Activated B cell treated with CpG ODN at 0.5 μM for 24 hours (primary cell): ENCODE data around the gene ZNF329. TPM values are rescaled to one million over a fixed set of nuclear protein-coding genes. Genes with fewer than 3 reads are reported as not detected.

Experiments
- total RNA-seq: library from RNA; stranded (reverse); gene quantifications from 2 replicates; pipeline ENCODE4 v1.2.3, GENCODE V29; 2022

The ZNF329 gene
- total RNA-seq, 1 donor from 2014 or later, result 10.8 TPM

Other genes with a start within 250 kb of the ZNF329 start
- 27.2 and 29.0 TPM in 2 replicates for gene ZNF417, start 234.2 kb downstream of the ZNF329 start, total RNA-seq
- gene ZNF418, start 215.4 kb downstream of the ZNF329 start, total RNA-seq, result 21.3 and 26.5 TPM in 2 replicates
- gene ZNF256, start 203.1 kb downstream of the ZNF329 start, total RNA-seq, result 16.6 and 20.2 TPM in 2 replicates
- gene C19orf18, start 176.3 kb downstream of the ZNF329 start, total RNA-seq, result 0.81 and 1.1 TPM in 2 replicates
- gene ZNF606, start 148.0 kb downstream of the ZNF329 start, total RNA-seq, result 27.8 and 32.9 TPM in 2 replicates
- not detected in 2 replicates for gene ZSCAN1, start 116.8 kb downstream of the ZNF329 start, total RNA-seq
- 5.8 and 7.5 TPM in 2 replicates for gene ZNF135, start 91.5 kb downstream of the ZNF329 start, total RNA-seq
- gene ZSCAN18, start 52.6 kb downstream of the ZNF329 start, total RNA-seq, result 40.8 and 49.8 TPM in 2 replicates
- gene ZNF274, start 32.3 kb upstream of the ZNF329 start, total RNA-seq, result 47.2 and 50.3 TPM in 2 replicates
- gene ZNF544, start 78.1 kb upstream of the ZNF329 start, total RNA-seq, result 45.2 and 61.7 TPM in 2 replicates
- gene ZNF8, start 128.2 kb upstream of the ZNF329 start, total RNA-seq, result 4.7 and 5.3 TPM in 2 replicates
- gene ERVK3-1, start 154.6 kb upstream of the ZNF329 start, total RNA-seq, result 61.4 and 74.3 TPM in 2 replicates
- 4.7 and 4.8 TPM in 2 replicates for gene ZSCAN22, start 176.2 kb upstream of the ZNF329 start, total RNA-seq
- gene A1BG, start 202.7 kb upstream of the ZNF329 start, total RNA-seq, result 21.8 and 26.8 TPM in 2 replicates
- gene ZNF497, start 212.0 kb upstream of the ZNF329 start, total RNA-seq, result 1.7 and 2.1 TPM in 2 replicates
- 3.1 and 3.5 TPM in 2 replicates for gene ZNF837, start 230.2 kb upstream of the ZNF329 start, total RNA-seq
- 1,982 and 2,193 TPM in 2 replicates for gene RPS5, start 236.5 kb upstream of the ZNF329 start, total RNA-seq
- gene RNF225, start 244.9 kb upstream of the ZNF329 start, total RNA-seq, result 0.44 TPM in 1 of 2 replicates, not detected in the other